Stimulated activated CD8-positive, alpha-beta memory T cell treated with anti-CD3 and anti-CD28 coated beads, Interleukin-2, amount 100 ng/mL, for 1 hour (primary cell): ENCODE results near the gene SACM1L.

Experiments used
- DNase-seq, 2 donors: peaks; one replicate each; pipeline ENCODE4 v3.0.0-alpha.2; 2020; ENCODE audit warnings: low read depth in 2 of 2

Gene SACM1L

GRCh38 chr3:45771831-45772230 lies 82.6 kb downstream of the SACM1L start:
- no peak for DNase-seq

GRCh38 chr3:45772341-45773035 lies 83.3 kb downstream of the SACM1L start:
- DNase-seq, result no peak

- DNase-seq, result no peak
Measured at GRCh38 chr3:45773072-45773471, 83.9 kb downstream of the SACM1L start.

GRCh38 chr3:45773714-45774449 lies 84.7 kb downstream of the SACM1L start:
- DNase-seq, result no peak

- no peak for DNase-seq
Measured at GRCh38 chr3:45774581-45775521, 85.7 kb downstream of the SACM1L start.

GRCh38 chr3:45775571-45776300 lies 86.5 kb downstream of the SACM1L start:
- DNase-seq, result no peak

GRCh38 chr3:45776301-45776595 lies 87.1 kb downstream of the SACM1L start:
- no peak for DNase-seq

- no peak for DNase-seq
Measured at GRCh38 chr3:45776611-45777010, 87.4 kb downstream of the SACM1L start.

GRCh38 chr3:45777111-45777745 lies 88.0 kb downstream of the SACM1L start:
- DNase-seq, result no peak

GRCh38 chr3:45777746-45778386 lies 88.7 kb downstream of the SACM1L start:
- DNase-seq, result no peak

GRCh38 chr3:45778761-45779201 lies 89.6 kb downstream of the SACM1L start:
- no peak for DNase-seq

- no peak for DNase-seq
Measured at GRCh38 chr3:45779746-45780735, 90.8 kb downstream of the SACM1L start.

GRCh38 chr3:45781271-45781670 lies 92.1 kb downstream of the SACM1L start:
- DNase-seq, result no peak

- no peak for DNase-seq
Measured at GRCh38 chr3:45781841-45782240, 92.6 kb downstream of the SACM1L start.

GRCh38 chr3:45782381-45782780 lies 93.2 kb downstream of the SACM1L start:
- no peak for DNase-seq

GRCh38 chr3:45783667-45784066 lies 94.5 kb downstream of the SACM1L start:
- no peak for DNase-seq

GRCh38 chr3:45785605-45786150 lies 96.5 kb downstream of the SACM1L start:
- DNase-seq, result no peak

GRCh38 chr3:45786801-45787495 lies 97.8 kb downstream of the SACM1L start:
- no peak for DNase-seq

GRCh38 chr3:45787551-45787950 lies 98.4 kb downstream of the SACM1L start:
- no peak for DNase-seq
